Keratinocyte (primary cell): Measurements from ENCODE around the gene OMG. TPM values are rescaled to one million over a fixed set of nuclear protein-coding genes. Genes with fewer than 3 reads are reported as not detected.

Experiments
- DNase-seq: peaks from one replicate; pipeline ENCODE4 v3.0.0-alpha.2; 2011; ENCODE audit warnings: low read depth, missing footprints, low spot score
- FAIRE-seq: peaks from 2 replicates; lab custom pipeline; 2011; peaks lifted over from hg19 to GRCh38; lab: Jason Lieb, UNC
- H2AFZ ChIP-seq: 2 replicates; pipeline ENCODE4 v1.6.0; 2012; ENCODE audit warnings: low read length, control low read depth, inconsistent platforms; ENCODE audit not compliant: control insufficient read depth
- H3K27ac ChIP-seq: 2 replicates; pipeline ENCODE4 v1.5.1; 2011; ENCODE audit warnings: low read length; ENCODE audit not compliant: control insufficient read depth, insufficient read depth
- H3K27me3 ChIP-seq: 3 replicates; pipeline ENCODE4 v1.6.0; 2011; ENCODE audit warnings: low read length; ENCODE audit not compliant: control insufficient read depth, insufficient read depth; ENCODE audit errors: extremely low read depth
- H3K36me3 ChIP-seq, 2 experiments: 2 replicates in 1 of 2; 3 replicates in 1 of 2; pipeline ENCODE4 v1.5.1; 2011; ENCODE audit warnings: low read length in 2 of 2, mild to moderate bottlenecking in 1 of 2; ENCODE audit not compliant: control insufficient read depth in 2 of 2, insufficient read depth in 2 of 2; ENCODE audit errors: extremely low read depth in 1 of 2
- H3K4me1 ChIP-seq: 3 replicates; pipeline ENCODE4 v1.5.1; 2011; ENCODE audit warnings: low read length; ENCODE audit not compliant: control insufficient read depth, insufficient read depth; ENCODE audit errors: extremely low read depth
- H3K4me2 ChIP-seq: 3 replicates; pipeline ENCODE4 v1.6.0; 2011; ENCODE audit warnings: low read depth, low read length; ENCODE audit not compliant: control insufficient read depth, insufficient read depth; ENCODE audit errors: extremely low read depth
- H3K4me3 ChIP-seq, 3 experiments: fragments of 200-600 bp in 1 of 3; sonication (generic) in 1 of 3; 2 replicates in 2 of 3; 3 replicates in 1 of 3; pipeline ENCODE4 v1.5.1; 2011 to 2016; ENCODE audit warnings: low read length in 3 of 3, mild to moderate bottlenecking in 3 of 3, control low read depth in 2 of 3, inconsistent platforms in 1 of 3, low read depth in 1 of 3, mixed read lengths in 1 of 3, mixed run types in 1 of 3, moderate library complexity in 1 of 3; ENCODE audit not compliant: control insufficient read depth in 2 of 3, insufficient read depth in 2 of 3; ENCODE audit errors: extremely low read depth in 1 of 3
- H3K79me2 ChIP-seq: 2 replicates; pipeline ENCODE4 v1.6.0; 2012; ENCODE audit warnings: low read length; ENCODE audit not compliant: control insufficient read depth, insufficient read depth
- H3K9ac ChIP-seq: 3 replicates; pipeline ENCODE4 v1.6.0; 2011; ENCODE audit warnings: low read length; ENCODE audit not compliant: control insufficient read depth, insufficient read depth; ENCODE audit errors: extremely low read depth
- H3K9me1 ChIP-seq: 3 replicates; pipeline ENCODE4 v1.6.0; 2011; ENCODE audit warnings: low read length; ENCODE audit not compliant: control insufficient read depth, insufficient read depth; ENCODE audit errors: extremely low read depth
- H3K9me3 ChIP-seq: 2 replicates; pipeline ENCODE4 v1.5.1; 2012; ENCODE audit warnings: low read depth, low read length; ENCODE audit not compliant: control insufficient read depth
- H4K20me1 ChIP-seq: 3 replicates; pipeline ENCODE4 v1.6.0; 2011; ENCODE audit warnings: low read length; ENCODE audit not compliant: control insufficient read depth, insufficient read depth; ENCODE audit errors: extremely low read depth
- EZH2 ChIP-seq: IDR thresholded peaks from one replicate; pipeline ENCODE4 v1.6.1; 2012; ENCODE audit warnings: inconsistent platforms, mild to moderate bottlenecking, low read length, moderate library complexity
- dilution Hi-C: fragments of 300-500 bp; cut with MboI; formaldehyde crosslinking; loops from one replicate; pipeline ENCODE4 v1.7.0; 2020; ENCODE audit warnings: low sequenced_read_pairs; ENCODE audit not compliant: extremely low pct_ligation_motif_present
- polyA plus RNA-seq, 5 experiments: library from polyadenylated mRNA; depleted of rRNA in 3 of 5; stranded (reverse) in 3 of 5; stranded (forward) in 1 of 5; unstranded in 1 of 5; fragments of >200 nt; gene quantifications; 1 replicate in 1 of 5; 2 replicates in 3 of 5; 3 replicates in 1 of 5; pipeline versions ENCODE4 v1.2.1 to v1.2.3, GENCODE V29; 2011 to 2012; ENCODE audit warnings: missing spikeins in 2 of 5, low read depth in 1 of 5, low replicate concordance in 1 of 5
- TF ChIP-seq, protein P1 (sequence below), 3 experiments: IDR thresholded peaks in 1 of 3; conservative IDR thresholded peaks in 1 of 3; optimal IDR thresholded peaks in 1 of 3; 2 replicates in 2 of 3; 3 replicates in 1 of 3; pipeline versions ENCODE3 to v1.5.1; 2011; ENCODE audit warnings: low read length in 3 of 3, mild to moderate bottlenecking in 3 of 3, moderate library complexity in 2 of 3, control low read depth in 1 of 3, inconsistent platforms in 1 of 3; ENCODE audit not compliant: insufficient read depth in 2 of 3; ENCODE audit errors: extremely low read depth in 1 of 3

Gene OMG
- polyA plus RNA-seq, 1 donor (not counting 4 experiments of a cell fraction or from before 2014, with no cell fraction given), result not detected

DNA sequence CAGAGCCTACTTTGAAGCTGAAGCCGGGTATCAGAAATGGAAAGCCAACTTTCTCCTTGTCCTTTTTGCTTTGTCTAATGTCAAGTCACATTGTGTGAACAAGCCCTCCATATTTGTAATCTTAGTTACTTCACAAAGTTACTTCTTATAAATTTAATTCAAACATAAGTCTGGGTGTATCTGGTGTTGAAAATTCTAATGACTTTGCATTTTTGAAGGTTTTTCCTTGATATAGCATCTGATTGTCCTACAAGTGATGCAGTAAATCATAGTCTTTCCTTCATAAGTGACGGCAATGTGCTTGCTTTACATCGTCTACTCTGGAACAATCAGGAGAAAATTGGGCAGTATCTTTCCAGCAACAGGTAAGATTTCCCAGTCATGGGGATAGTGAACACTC lies 36.9 kb downstream of the OMG start:
- Histone ChIP-seq H3K9me1 (no peaks in the 10 kb centered on the region), H3K36me3 (peaks cover 3 to 6% of the 10 kb centered on the region in 2 experiments), H3K9me3 (no peaks in the 10 kb centered on the region), H2AFZ (no peak overlapping the region), H3K4me3 (no peak overlapping the region), H3K4me1 (no peaks in the 10 kb centered on the region), H3K79me2 (no peaks in the 10 kb centered on the region), H3K9ac (no peak overlapping the region), H3K27me3 (no peaks in the 10 kb centered on the region), H3K27ac (no peak overlapping the region), H4K20me1 (no peaks in the 10 kb centered on the region), H3K4me2 (no peak overlapping the region)
- FAIRE-seq (no peak), DNase-seq (no peak)
- TF ChIP-seq, protein P1, sequence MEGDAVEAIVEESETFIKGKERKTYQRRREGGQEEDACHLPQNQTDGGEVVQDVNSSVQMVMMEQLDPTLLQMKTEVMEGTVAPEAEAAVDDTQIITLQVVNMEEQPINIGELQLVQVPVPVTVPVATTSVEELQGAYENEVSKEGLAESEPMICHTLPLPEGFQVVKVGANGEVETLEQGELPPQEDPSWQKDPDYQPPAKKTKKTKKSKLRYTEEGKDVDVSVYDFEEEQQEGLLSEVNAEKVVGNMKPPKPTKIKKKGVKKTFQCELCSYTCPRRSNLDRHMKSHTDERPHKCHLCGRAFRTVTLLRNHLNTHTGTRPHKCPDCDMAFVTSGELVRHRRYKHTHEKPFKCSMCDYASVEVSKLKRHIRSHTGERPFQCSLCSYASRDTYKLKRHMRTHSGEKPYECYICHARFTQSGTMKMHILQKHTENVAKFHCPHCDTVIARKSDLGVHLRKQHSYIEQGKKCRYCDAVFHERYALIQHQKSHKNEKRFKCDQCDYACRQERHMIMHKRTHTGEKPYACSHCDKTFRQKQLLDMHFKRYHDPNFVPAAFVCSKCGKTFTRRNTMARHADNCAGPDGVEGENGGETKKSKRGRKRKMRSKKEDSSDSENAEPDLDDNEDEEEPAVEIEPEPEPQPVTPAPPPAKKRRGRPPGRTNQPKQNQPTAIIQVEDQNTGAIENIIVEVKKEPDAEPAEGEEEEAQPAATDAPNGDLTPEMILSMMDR (optimal IDR thresholded peaks at IDR 0.05 in 1 of 3, IDR thresholded peaks at IDR 0.05 in 1 of 3, conservative IDR thresholded peaks at IDR 0.05 in 1 of 3; ENCODE audit: extremely low read depth in 1 of 3, insufficient read depth in 2 of 3, low read length in 3 of 3), result no peak
- TF ChIP-seq EZH2, result no peak
- dilution Hi-C loops, result no loop called here

DNA sequence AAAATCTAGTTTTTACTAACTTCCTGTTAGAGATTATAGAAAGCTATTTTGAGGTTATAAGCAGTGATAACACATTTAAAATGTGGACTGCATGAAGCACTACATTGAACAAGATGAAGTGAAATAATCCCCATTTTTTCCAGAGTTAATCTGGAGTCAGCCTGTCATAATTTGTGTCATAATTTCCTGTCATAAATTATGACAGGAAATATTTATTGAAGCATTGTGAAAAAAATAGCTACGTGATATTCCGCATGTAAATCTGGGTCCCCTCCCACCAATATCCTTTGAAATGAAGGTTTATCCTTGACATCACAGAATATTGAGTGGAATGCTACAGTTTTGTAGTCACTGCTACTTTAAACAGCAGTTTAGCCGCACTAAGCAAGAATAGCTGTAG lies 40.1 kb downstream of the OMG start:
- H3K9me3 ChIP-seq, result no peaks in the 10 kb centered on the region
- peaks cover 12% of the 10 kb centered on the region for H3K4me1 ChIP-seq
- no peak overlapping the region for H3K27ac ChIP-seq
- H3K36me3 ChIP-seq, result peaks cover 3 to 10% of the 10 kb centered on the region in 2 experiments
- no peaks in the 10 kb centered on the region for H3K9me1 ChIP-seq
- FAIRE-seq (no peak), DNase-seq (no peak)
- H3K27me3 ChIP-seq, result no peaks in the 10 kb centered on the region
- no peak overlapping the region for H2AFZ ChIP-seq
- H4K20me1 ChIP-seq, result no peaks in the 10 kb centered on the region
- dilution Hi-C loops, result no loop called here
- TF ChIP-seq, protein P1 (optimal IDR thresholded peaks at IDR 0.05 in 1 of 3, IDR thresholded peaks at IDR 0.05 in 1 of 3, conservative IDR thresholded peaks at IDR 0.05 in 1 of 3; ENCODE audit: extremely low read depth in 1 of 3, insufficient read depth in 2 of 3, low read length in 3 of 3), result no peak
- TF ChIP-seq EZH2, result no peak
- no peaks in the 10 kb centered on the region for H3K79me2 ChIP-seq
- no peak overlapping the region for H3K4me3 ChIP-seq
- no peak overlapping the region for H3K9ac ChIP-seq
- H3K4me2 ChIP-seq, result no peak overlapping the region
